Suprapubic skin (tissue), 4 donors: Measurements from ENCODE around the gene KIAA0319L.
"Not testable (repeated sequence)": the region's sequence is repeated elsewhere in the genome, so short reads cannot be mapped to it uniquely, and the experiment has no call there.

Source experiments
- CTCF ChIP-seq, 2 donors: fragments of 200-600 bp in 1 of 2; fragments of 450-650 bp in 1 of 2; sonication (generic) in 1 of 2; IDR thresholded peaks; one replicate each; pipeline ENCODE4 v1.5.1; 2016 to 2019; ENCODE audit warnings: antibody characterized with exemption in 2 of 2, mild to moderate bottlenecking in 1 of 2, moderate library complexity in 1 of 2
- EP300 ChIP-seq: sonication (generic); formaldehyde crosslinking; IDR thresholded peaks from one replicate; pipeline ENCODE4 v1.6.1; 2017; ENCODE audit warnings: antibody characterized with exemption
- POLR2A ChIP-seq, 2 donors: fragments of 450-650 bp; IDR thresholded peaks; one replicate each; pipeline ENCODE4 v1.6.1; 2017; ENCODE audit warnings: antibody characterized with exemption in 2 of 2, mild to moderate bottlenecking in 2 of 2, moderate library complexity in 2 of 2
- POLR2AphosphoS5 ChIP-seq, 3 donors: sonication (generic); formaldehyde crosslinking; IDR thresholded peaks; one replicate each; pipeline ENCODE4 v1.6.1; 2017; ENCODE audit warnings: antibody characterized with exemption in 3 of 3

GRCh38 chr1:35576766-35577070, 19.5 kb upstream of the KIAA0319L start:
- not testable (repeated sequence) for TF ChIP-seq CTCF (IDR thresholded peaks at IDR 0.05); POLR2A (IDR thresholded peaks at IDR 0.05); POLR2AphosphoS5 (IDR thresholded peaks at IDR 0.05); EP300
